GM12801 (cell line): Measurements from ENCODE around the gene LSP1.

Experiments used
- TF ChIP-seq, protein P1 (sequence below): IDR thresholded peaks from one replicate; pipeline ENCODE4 v1.5.1; 2011; ENCODE audit warnings: control low read depth; ENCODE audit not compliant: insufficient read length; ENCODE audit errors: extremely low read depth

Gene LSP1

DNA sequence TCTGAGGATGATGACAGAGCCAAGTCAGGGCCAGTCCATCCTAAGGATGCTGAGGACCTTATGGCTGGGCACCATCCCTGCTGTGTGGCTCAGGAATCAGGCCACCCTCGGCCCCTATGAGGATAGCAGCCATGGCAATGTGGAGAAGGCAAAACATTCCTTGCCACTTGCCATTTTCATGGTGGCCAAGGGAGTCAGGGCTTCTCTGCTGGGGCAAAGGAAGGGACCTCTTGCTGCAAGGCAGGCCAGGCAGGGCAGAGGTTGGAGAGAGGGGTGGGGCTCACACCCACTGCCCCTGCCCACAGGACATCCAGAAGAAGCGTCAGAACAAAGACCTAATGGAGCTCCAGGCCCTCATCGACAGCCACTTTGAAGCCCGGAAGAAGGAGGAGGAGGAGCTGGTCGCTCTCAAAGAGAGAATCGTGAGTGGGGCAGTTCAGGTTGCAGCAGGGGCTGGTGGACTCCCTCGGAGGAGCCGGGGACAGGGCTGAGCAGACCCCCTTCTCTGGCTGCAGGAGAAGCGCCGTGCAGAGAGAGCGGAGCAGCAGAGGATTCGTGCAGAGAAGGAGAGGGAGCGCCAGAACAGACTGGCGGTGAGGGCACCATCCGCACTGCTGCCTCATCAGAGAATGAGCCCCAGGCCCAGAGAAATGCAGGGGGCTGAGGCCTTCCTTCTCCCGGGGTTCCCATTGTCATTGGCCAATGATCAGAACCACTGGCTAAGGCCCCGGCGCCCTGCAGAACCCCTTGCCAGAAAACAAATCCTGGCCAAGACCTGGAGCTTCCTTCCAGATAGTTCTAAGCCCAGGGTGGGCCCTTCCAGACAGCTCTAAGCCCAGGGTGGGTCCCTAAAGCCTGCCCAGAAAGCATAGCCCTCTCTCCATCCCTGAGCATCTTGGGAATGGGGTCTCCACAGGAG is 80.8 kb downstream of the LSP1 start:
- TF ChIP-seq, protein P1, sequence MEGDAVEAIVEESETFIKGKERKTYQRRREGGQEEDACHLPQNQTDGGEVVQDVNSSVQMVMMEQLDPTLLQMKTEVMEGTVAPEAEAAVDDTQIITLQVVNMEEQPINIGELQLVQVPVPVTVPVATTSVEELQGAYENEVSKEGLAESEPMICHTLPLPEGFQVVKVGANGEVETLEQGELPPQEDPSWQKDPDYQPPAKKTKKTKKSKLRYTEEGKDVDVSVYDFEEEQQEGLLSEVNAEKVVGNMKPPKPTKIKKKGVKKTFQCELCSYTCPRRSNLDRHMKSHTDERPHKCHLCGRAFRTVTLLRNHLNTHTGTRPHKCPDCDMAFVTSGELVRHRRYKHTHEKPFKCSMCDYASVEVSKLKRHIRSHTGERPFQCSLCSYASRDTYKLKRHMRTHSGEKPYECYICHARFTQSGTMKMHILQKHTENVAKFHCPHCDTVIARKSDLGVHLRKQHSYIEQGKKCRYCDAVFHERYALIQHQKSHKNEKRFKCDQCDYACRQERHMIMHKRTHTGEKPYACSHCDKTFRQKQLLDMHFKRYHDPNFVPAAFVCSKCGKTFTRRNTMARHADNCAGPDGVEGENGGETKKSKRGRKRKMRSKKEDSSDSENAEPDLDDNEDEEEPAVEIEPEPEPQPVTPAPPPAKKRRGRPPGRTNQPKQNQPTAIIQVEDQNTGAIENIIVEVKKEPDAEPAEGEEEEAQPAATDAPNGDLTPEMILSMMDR = no peak

DNA sequence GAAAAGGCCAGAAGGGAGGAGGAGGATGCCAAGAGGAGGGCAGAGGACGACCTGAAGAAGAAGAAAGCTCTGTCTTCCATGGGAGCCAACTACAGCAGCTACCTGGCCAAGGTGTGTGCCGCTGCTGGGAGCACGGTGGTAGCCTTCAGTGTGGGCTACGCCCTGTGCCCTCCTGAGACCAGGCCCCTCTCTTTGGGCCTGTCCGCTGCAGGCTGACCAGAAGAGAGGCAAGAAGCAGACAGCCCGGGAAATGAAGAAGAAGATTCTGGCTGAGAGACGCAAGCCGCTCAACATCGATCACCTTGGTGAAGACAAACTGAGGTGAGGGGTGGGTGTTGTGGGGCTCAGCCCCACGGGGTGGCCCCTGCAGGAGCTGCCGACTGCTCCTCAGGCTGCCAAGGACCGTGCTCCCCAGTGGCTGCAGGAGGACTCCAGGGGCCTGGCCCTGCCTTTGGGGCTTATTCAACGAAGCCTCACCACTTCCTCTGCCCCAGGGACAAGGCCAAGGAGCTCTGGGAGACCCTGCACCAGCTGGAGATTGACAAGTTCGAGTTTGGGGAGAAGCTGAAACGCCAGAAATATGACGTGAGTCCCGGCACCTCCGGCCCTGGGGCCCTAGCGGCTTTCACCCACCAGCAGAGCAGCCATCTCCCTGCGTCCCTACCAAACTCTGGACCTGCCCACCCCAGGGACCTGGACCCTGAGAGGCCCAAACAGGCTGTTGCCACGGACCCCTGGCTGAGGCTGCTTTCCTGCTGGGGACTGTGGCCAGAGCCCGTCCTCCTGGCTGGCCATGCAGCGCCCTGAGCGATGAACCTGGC is 81.7 kb downstream of the LSP1 start:
- TF ChIP-seq, protein P1 = no peak

DNA sequence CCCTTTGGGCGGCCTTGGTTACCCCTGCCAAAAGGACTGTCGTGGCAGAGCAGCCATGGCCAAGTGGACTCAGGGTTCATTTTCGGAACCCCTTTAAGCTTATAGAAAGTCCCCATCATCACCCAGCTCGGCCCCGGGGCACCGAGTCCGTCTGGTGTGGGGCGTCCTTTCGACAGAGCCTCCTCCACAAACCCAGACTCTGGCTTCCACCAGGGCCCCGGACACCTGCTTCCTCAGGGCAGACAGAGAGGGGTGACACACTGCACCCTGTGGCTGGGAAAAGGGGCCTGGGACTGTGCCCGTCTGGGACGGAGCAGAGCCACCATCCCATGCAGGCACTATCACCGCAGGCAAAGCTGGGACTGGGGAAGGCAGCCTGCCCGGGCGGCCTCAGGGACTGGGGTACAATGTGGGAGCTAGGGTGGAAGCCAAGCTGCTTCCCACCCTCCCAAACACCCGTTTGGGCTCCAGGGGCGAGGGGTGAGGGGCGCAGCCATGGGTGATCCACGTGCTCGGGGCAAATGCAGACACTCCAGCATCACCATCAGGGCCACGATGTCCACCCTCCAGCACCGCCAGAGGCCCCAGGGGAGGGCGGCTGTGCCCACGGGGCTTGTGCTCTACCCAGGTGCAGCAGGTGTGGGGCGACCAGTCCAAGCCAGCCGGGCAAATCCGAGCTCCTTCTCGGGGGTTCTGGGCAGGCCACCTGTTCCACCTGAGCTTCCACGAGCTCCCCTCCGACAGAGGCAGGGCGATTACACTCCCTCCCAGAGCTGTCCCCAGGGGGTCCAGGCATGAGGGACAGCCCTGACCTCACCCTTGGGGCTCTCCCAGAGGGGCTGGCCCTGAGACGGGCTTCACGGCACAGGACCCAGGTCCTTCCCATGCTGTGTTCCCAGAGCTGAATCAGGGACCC is 82.5 kb downstream of the LSP1 start:
- TF ChIP-seq, protein P1 = no peak

DNA sequence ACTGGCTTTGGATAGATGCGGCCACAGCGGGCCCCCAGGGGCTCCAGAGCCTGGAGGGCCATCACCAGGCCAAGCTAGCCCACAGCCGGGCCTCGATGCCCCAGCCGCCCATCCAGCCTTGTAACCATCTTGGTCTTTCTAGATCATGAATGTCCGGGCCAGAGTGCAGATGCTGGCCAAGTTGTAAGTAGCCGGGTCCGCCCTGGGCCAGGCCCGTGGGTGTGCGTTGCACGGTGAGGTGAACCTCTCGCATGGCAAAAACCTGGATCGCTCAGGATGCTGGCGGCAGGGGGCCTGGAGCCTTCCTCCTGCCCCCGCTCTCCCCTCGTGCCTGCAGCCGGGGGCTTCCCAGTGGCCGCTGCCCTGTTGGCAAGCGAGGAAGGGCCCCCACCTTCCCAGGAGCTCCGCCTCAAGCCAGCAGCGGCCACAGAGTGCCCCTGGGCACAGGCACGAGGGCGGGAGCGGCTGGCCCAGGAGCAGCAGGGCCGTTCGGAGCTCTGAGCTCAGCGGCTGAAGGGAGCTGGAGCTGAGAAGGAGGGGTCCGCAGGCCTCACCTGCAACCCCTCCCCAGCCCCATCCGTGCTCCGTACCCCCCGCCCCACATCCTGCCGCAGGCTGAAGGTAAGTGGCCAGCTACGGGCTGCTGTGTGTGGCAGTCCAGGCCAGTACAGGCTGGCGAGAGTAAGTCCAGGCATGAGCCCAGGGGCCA is 83.3 kb downstream of the LSP1 start:
- TF ChIP-seq, protein P1 = no peak

DNA sequence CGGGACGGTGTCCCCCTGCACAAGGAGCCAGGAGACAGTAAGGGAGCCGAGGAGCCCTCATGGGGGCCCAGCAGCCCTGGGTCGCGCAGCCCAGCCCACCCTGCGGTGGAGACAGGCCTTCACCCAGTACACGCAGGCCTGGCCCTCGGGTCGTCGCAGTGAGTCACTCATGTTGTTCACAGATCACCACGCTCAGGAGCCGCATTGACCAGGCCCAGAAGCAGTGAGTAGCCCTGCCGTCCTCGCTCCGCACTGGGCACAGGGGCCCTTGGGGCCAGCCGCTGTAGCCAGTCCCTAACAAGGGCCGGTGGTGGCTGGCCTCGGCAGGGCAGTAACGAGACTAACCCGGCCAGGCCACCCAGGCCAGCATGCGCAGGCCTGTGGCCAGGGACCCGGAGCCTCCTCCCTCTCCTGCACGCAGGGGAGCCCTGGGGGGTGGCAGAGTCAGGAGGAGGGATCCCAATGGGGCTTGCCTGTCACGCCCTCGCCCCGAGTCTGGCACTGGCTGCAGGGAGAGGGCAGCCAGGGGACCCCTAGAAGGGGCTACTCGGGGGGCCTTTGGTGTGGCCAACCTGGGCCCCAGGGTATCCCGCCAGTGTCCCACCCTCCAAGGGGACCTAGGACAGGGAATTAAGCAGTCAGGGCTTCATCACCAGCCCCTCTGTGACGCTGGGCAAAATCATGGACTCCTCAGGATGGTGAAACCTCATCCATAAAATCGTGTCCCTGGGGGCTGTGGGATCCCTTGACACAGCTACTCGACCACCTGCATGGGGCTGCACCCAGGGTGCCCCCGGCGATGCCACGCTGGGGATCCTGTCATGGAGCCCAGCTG is 84.1 kb downstream of the LSP1 start:
- TF ChIP-seq, protein P1 = no peak

DNA sequence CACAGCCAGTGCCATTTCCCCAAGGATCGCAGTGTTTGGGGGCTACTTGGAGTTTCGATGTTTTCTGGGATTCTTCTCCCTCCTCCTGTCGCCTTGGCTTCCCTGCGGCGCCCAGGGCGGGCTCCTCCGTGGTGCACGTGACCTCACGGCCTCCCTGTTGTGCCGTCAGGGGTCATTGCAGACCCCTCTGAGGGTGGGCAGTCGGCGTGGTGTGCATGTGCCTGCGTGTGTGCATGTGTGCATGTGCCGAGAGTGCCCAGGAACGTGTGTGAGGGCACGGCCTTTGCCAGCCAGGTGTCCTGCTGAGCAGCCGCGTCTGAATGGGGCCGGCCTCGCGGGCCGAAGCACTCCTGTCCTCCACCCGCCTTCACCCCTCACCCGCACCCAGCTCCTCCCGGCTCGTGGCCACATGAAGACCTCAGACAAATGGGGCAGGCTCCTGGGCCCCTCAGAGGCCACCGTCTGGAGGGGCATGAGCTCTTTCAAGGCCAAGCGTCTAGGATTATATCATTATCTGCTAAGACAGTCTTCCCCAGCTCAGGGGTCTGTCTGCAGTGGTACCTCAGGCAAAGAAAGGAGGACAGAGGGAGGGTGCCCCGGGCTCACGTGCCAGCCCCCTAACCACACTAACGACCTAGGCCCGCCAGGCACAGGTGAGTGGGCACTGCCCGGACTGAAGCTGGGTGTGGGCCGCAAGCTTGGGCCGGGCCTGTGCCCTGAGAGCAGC is 84.9 kb downstream of the LSP1 start:
- TF ChIP-seq, protein P1 = no peak
